ENCODE data around the gene RNF157. TPM values are rescaled to one million over a fixed set of nuclear protein-coding genes. Genes with fewer than 3 reads are reported as not detected.

Gene RNF157
- total and polyA plus RNA-seq, 2 of the 4 experiments (the other 2 are of a cell fraction) = 0.54 to 1.3 TPM

DNA sequence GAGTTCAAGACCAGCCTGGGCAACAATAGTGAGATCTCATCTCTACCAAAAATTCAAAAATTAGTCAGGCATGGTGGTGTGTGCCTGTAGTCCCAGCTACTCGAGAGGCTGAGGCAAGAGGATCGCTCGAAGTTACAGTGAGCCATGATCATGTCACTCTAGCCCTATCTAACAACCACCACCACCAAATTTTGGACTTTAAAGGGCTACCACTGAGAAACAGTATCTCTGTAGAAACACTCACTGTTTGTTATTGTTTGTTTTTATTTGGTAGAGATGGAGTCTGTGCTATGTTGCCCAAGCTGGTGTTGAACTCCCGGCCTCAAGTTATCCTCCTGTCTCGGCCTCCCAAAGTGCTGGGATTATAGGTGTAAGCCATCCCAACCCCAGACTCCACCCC is 23.6 kb upstream of the RNF157 start:
- H3K23ac ChIP-seq (ENCODE audit: low read depth, low read length) = peak overlapping the region; percentile 62; the same call in 1 of the 2 replicates
- peak overlapping the region; percentile 78 for H2BK5ac ChIP-seq (ENCODE audit: low read depth, low read length, poor library complexity, severe bottlenecking)
- intact Hi-C loops (cut with micrococcal nuclease) = loop anchor here (2.0 kb wide), 1 partner anchor 23 kb away; the partner anchor contains the start of gene RNF157
- peak overlapping the region; percentile 12; the same call in 1 of the 2 replicates for H3K14ac ChIP-seq (replicated peaks; ENCODE audit: low read depth, low read length)
- H2BK20ac ChIP-seq (ENCODE audit: low read depth, low read length) = peak overlapping the region; percentile 60; the same call in 1 of the 2 replicates
- in situ Hi-C loops (cut with MboI; ENCODE audit: low sequenced_read_pairs) = no loop called here
- H4K91ac ChIP-seq (ENCODE audit: insufficient read depth, low read depth, low read length) = peak overlapping the region; percentile 35; the same call in 1 of the 2 replicates
- H3K4me3 ChIP-seq (ENCODE audit: insufficient read depth, low read depth, low read length) = no peak overlapping the region
- ATAC-seq (ENCODE audit: low read depth) = no peak
- no peak overlapping the region for H2AFZ ChIP-seq (replicated peaks; ENCODE audit: low read length, poor library complexity)
- no peak overlapping the region for H3K18ac ChIP-seq (ENCODE audit: low read depth, low read length)
- H3K4me2 ChIP-seq (ENCODE audit: low read depth, low read length) = no peak overlapping the region
- peaks cover 15% of the 10 kb centered on the region for H3K9me1 ChIP-seq (ENCODE audit: insufficient read depth, low read length)
- H3K4ac ChIP-seq (ENCODE audit: low read depth, low read length) = peak overlapping the region; percentile 77
- DNase-seq = no peak
- peak overlapping the region; percentile 37; the same call in 1 of the 2 replicates for H3K27ac ChIP-seq (ENCODE audit: insufficient read depth, low read length)
- peaks cover under 1% of the 10 kb centered on the region for H3K36me3 ChIP-seq (ENCODE audit: control insufficient read depth, insufficient read depth, low read length)
- no TSS peak for BruUV-seq (replicated peaks)
- H4K20me1 ChIP-seq (ENCODE audit: insufficient read depth, low read length) = no peaks in the 10 kb centered on the region
- H3K4me1 ChIP-seq (ENCODE audit: control insufficient read depth, insufficient read depth, low read length) = peaks cover 10% of the 10 kb centered on the region
- H4K8ac ChIP-seq (ENCODE audit: low read depth in 2 of 2, low read length in 2 of 2) = peak overlapping the region in 1 of 2 experiments; percentile 57; a peak in 2 of 4 replicates
- no peak overlapping the region for H3K9ac ChIP-seq (ENCODE audit: low read depth, low read length)
- no CpG with 5 or more reads among the region's 5 CpGs for WGBS, 2 experiments (ENCODE audit: extremely low coverage in 2 of 2, insufficient read length in 1 of 2)
- peaks cover 19 to 38% of the 10 kb centered on the region in 2 experiments for H3K79me1 ChIP-seq (ENCODE audit: low read depth in 1 of 2, low read length in 2 of 2)
- peak overlapping the region; percentile 33 for H2AK9ac ChIP-seq (replicated peaks; ENCODE audit: low read depth, low read length, poor library complexity)
- H4K5ac ChIP-seq (ENCODE audit: low read depth, low read length) = no peak overlapping the region
- H3K9me3 ChIP-seq (ENCODE audit: control insufficient read depth, insufficient read depth, low read length) = no peaks in the 10 kb centered on the region
- POLR2A ChIA-PET (ENCODE audit: unreplicated experiment) = no interaction called here
- TF ChIP-seq SMC3 (IDR thresholded peaks at IDR 0.05; ENCODE audit: low read depth, low read length) = no peak
- no peak for TF ChIP-seq RCOR1 (IDR thresholded peaks at IDR 0.05; ENCODE audit: insufficient replicate concordance, low read length)
- TF ChIP-seq RAD21 (IDR thresholded peaks at IDR 0.05; ENCODE audit: low read length) = no peak
- TF ChIP-seq, protein P1, sequence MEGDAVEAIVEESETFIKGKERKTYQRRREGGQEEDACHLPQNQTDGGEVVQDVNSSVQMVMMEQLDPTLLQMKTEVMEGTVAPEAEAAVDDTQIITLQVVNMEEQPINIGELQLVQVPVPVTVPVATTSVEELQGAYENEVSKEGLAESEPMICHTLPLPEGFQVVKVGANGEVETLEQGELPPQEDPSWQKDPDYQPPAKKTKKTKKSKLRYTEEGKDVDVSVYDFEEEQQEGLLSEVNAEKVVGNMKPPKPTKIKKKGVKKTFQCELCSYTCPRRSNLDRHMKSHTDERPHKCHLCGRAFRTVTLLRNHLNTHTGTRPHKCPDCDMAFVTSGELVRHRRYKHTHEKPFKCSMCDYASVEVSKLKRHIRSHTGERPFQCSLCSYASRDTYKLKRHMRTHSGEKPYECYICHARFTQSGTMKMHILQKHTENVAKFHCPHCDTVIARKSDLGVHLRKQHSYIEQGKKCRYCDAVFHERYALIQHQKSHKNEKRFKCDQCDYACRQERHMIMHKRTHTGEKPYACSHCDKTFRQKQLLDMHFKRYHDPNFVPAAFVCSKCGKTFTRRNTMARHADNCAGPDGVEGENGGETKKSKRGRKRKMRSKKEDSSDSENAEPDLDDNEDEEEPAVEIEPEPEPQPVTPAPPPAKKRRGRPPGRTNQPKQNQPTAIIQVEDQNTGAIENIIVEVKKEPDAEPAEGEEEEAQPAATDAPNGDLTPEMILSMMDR (conservative IDR thresholded peaks at IDR 0.05; ENCODE audit: low read depth, low read length) = no peak
- TF ChIP-seq MAZ (IDR thresholded peaks at IDR 0.05; ENCODE audit: borderline replicate concordance, low read depth, low read length) = no peak
- no peak for TF ChIP-seq MXI1 (IDR thresholded peaks at IDR 0.05; ENCODE audit: borderline replicate concordance, low read depth, low read length)
- peak overlapping the region; percentile 75; the same call in 2 of the 3 replicates for H2BK15ac ChIP-seq (ENCODE audit: low read depth, low read length)
- dilution Hi-C loops (cut with HindIII; ENCODE audit: low sequenced_read_pairs, unreplicated experiment) = no loop called here
- peak overlapping the region; percentile 67 for H2BK120ac ChIP-seq (ENCODE audit: low read depth, low read length)
- CTCF ChIA-PET = no interaction called here
- no peaks in the 10 kb centered on the region for H3K27me3 ChIP-seq (ENCODE audit: control insufficient read depth, insufficient read depth, low read length)
- no peak overlapping the region for H3K56ac ChIP-seq (ENCODE audit: extremely low read depth, insufficient read depth, low read length)
- peak overlapping the region; percentile 89 for H2AK5ac ChIP-seq (ENCODE audit: low read depth, low read length)

Data from IMR-90 (cell line).